BE2C (cell line): ENCODE measurements around the gene MUC3A.
"Not testable (repeated sequence)": the region's sequence is repeated elsewhere in the genome, so short reads cannot be mapped to it uniquely, and the experiment has no call there.

Experiments used
- DNase-seq: peaks from one replicate; pipeline ENCODE4 v3.0.0-alpha.2; 2020
- H3K27me3 ChIP-seq: fragments of 250-450 bp; sonication (Bioruptor Pico); 2 replicates; pipeline ENCODE4 v1.5.1; 2020; ENCODE audit warnings: mild to moderate bottlenecking
- H3K36me3 ChIP-seq: fragments of 250-450 bp; sonication (Bioruptor Pico); 2 replicates; pipeline ENCODE4 v1.5.1; 2020; ENCODE audit warnings: mild to moderate bottlenecking
- H3K4me1 ChIP-seq: fragments of 250-450 bp; sonication (Bioruptor Pico); 2 replicates; pipeline ENCODE4 v1.5.1; 2020
- H3K4me3 ChIP-seq: 2 replicates; pipeline ENCODE4 v1.5.1; 2011; ENCODE audit warnings: low read depth, low read length
- H3K9me3 ChIP-seq: fragments of 250-450 bp; sonication (Bioruptor Pico); 2 replicates; pipeline ENCODE4 v1.5.1; 2020
- TF ChIP-seq, protein P1 (sequence below): IDR thresholded peaks from 2 replicates; pipeline ENCODE4 v1.5.1; 2012; ENCODE audit warnings: mild to moderate bottlenecking, low read depth, low read length

MUC3A gene

GRCh38 chr7:100929808-100930174, 19.5 kb upstream of the MUC3A start:
- no peak for DNase-seq
- Histone ChIP-seq H3K27me3 (peaks cover 17% of the 10 kb centered on the region), H3K36me3 (no peaks in the 10 kb centered on the region), H3K4me1 (no peaks in the 10 kb centered on the region), H3K4me3 (no peak overlapping the region), H3K9me3 (no peaks in the 10 kb centered on the region)
- TF ChIP-seq, protein P1, sequence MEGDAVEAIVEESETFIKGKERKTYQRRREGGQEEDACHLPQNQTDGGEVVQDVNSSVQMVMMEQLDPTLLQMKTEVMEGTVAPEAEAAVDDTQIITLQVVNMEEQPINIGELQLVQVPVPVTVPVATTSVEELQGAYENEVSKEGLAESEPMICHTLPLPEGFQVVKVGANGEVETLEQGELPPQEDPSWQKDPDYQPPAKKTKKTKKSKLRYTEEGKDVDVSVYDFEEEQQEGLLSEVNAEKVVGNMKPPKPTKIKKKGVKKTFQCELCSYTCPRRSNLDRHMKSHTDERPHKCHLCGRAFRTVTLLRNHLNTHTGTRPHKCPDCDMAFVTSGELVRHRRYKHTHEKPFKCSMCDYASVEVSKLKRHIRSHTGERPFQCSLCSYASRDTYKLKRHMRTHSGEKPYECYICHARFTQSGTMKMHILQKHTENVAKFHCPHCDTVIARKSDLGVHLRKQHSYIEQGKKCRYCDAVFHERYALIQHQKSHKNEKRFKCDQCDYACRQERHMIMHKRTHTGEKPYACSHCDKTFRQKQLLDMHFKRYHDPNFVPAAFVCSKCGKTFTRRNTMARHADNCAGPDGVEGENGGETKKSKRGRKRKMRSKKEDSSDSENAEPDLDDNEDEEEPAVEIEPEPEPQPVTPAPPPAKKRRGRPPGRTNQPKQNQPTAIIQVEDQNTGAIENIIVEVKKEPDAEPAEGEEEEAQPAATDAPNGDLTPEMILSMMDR, result no peak

- TF ChIP-seq, protein P1, result no peak
- Histone ChIP-seq H3K4me1 (no peaks in the 10 kb centered on the region), H3K36me3 (no peaks in the 10 kb centered on the region), H3K27me3 (peaks cover 26% of the 10 kb centered on the region), H3K9me3 (no peaks in the 10 kb centered on the region), H3K4me3 (no peak overlapping the region)
- no peak for DNase-seq
Measured at GRCh38 chr7:100933734-100934133, 15.6 kb upstream of the MUC3A start.

DNA sequence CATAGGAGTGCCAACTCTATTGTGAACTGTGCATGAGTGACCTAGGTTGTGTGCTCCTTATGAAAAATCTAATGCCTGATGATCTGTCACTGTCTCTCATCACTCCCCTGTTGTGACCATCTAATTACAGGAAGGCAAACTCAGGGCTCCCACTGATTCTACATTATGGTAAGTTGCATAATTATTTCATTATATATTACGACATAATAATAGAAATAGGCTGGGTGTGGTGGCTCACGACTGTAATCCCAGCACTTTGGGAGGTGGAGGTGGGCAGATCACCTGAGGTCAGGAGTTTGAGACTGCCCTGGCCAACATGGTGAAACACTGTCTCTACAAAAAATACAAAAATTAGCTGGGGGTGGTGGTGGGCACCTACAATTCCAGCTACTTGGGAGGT, 14.0 kb upstream of the MUC3A start:
- not testable (repeated sequence) for H3K4me1 ChIP-seq, H3K9me3 ChIP-seq, H3K36me3 ChIP-seq, H3K4me3 ChIP-seq, DNase-seq
- peaks cover 22% of the 10 kb centered on the region for H3K27me3 ChIP-seq

GRCh38 chr7:100936167-100936566, 13.2 kb upstream of the MUC3A start:
- H3K27me3 ChIP-seq, result peaks cover 16% of the 10 kb centered on the region
- H3K9me3 ChIP-seq, DNase-seq, H3K4me1 ChIP-seq, H3K36me3 ChIP-seq, H3K4me3 ChIP-seq: not testable (repeated sequence)

DNA sequence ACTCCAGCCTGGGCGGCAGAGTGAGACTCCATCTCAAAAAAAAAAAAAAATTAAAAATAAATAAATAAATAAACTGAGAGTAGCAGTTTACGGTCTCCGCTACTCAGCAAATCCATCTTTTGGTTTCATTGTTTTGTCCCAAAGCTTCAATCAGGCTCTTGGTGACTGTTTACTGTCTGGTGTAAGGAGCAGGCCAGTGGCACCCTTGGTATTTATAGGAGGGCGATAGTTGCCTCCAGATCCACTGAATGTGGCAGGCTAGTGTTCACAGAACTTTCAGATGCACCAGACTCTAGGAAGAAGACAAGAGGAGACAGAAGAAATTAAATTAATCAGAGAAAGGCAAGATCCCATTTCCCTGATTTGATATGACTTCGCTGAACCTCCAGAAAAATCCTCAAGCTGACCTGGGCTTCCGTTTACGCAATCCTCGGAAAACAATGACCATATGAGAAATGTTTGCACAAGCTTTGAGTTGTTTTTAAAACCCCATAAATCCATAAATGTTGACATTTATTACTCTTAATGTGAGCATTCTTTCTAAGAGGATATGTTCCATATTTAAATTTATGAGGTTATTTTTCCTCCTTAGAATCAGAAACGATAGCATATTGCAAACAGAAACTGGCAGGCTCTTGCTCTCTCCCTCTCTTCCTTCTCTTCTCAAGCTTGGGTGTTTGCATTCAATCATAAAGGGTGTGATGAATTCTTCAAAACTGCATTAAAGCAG, 7.1 kb upstream of the MUC3A start:
- Histone ChIP-seq H3K4me1 (no peaks in the 10 kb centered on the region), H3K9me3 (no peaks in the 10 kb centered on the region), H3K36me3 (no peaks in the 10 kb centered on the region), H3K4me3 (no peak overlapping the region), H3K27me3 (no peaks in the 10 kb centered on the region)
- TF ChIP-seq, protein P1, result no peak
- DNase-seq, result no peak

DNA sequence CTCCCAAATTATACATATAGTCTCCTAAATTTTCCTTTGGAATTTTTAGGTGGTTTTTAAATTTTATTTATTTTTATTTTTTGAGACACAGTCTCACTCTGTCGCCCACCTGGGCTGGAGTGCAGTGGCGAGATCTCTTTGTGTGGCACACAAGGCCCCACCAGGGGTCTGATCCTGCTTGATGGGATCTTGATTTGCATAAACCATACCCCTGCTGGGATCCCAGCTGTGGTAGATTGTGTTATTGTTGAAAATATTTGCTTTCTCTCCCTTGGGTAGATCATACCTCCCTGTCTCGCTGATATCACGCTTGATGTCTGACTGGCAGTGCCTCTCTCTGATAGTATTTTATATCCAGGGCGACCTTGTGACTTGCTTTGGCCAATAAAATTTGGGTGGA, 5.6 kb upstream of the MUC3A start:
- Histone ChIP-seq H3K27me3 (no peaks in the 10 kb centered on the region), H3K4me1 (no peaks in the 10 kb centered on the region), H3K4me3 (no peak overlapping the region), H3K36me3 (no peaks in the 10 kb centered on the region), H3K9me3 (no peaks in the 10 kb centered on the region)
- TF ChIP-seq, protein P1, result no peak
- no peak for DNase-seq

DNA sequence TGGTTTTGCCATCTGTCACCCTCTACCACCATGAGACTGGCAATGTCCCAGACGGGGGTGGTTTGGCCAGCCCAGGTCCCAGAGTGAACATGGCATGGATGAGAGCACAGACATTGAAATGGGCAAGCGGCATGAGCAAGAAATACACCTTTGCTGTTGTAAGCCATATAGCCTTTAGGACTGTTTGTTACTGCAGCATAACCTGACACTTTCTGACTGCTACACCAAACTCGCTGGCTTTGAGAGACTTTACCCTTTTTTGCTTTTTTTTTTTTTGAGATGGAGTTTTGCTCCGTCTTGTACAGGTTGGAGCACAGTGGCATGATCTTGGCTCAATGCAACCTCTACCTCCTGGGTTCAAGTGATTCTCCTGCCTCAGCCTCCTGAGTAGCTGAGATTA, 5.2 kb upstream of the MUC3A start:
- H3K4me3 ChIP-seq, result no peak overlapping the region
- no peaks in the 10 kb centered on the region for H3K4me1 ChIP-seq
- TF ChIP-seq, protein P1, result no peak
- no peaks in the 10 kb centered on the region for H3K36me3 ChIP-seq
- DNase-seq, result no peak
- no peaks in the 10 kb centered on the region for H3K9me3 ChIP-seq
- no peaks in the 10 kb centered on the region for H3K27me3 ChIP-seq
